ENCODE measurements around the gene PDE2A. TPM values are rescaled to one million over a fixed set of nuclear protein-coding genes. Genes with fewer than 3 reads are reported as not detected.
A peak's percentile ranks its signal among the peaks of the same experiment; 100 is the strongest.

Gene PDE2A
- total RNA-seq, 6 experiments from 2014 or later: 11.2 to 46.3 (median 22.8) TPM

DNA sequence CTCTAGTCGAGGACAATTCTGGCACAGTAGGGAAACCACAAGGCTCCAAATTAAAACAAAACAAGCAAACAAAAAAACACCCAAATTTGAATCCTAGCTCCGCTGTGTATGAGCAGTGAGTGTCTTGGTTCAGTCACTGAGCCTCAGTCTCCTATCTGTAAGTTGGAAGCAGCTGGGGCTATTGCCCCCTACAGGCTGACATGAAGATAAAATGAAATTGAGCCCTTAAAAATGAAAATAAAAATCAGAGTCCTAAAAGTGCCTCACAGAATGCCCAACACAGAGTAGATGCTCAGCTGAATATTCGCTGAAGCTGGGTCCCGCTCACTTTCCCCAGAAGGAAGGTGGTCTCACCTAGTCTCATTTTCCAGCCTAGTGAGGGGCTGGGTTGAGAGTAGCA is 65.2 kb downstream of the PDE2A start:
- no peaks in the 10 kb centered on the region for H3K9me3 ChIP-seq
- WGBS (ENCODE audit: insufficient coverage, low coverage, low lambda C conversion rate, missing lambda C conversion rate): 54% methylated on average over 4 of the region's 4 CpGs
- ATAC-seq: peak in 2 of 4 donors; percentile 8 to 52
- no peaks in the 10 kb centered on the region for H3K4me1 ChIP-seq
- intact Hi-C loops (cut with DNase I): no loop called here
- no peak for DNase-seq
- TF ChIP-seq POLR2A (IDR thresholded peaks at IDR 0.05): no peak
- TF ChIP-seq, protein P1, sequence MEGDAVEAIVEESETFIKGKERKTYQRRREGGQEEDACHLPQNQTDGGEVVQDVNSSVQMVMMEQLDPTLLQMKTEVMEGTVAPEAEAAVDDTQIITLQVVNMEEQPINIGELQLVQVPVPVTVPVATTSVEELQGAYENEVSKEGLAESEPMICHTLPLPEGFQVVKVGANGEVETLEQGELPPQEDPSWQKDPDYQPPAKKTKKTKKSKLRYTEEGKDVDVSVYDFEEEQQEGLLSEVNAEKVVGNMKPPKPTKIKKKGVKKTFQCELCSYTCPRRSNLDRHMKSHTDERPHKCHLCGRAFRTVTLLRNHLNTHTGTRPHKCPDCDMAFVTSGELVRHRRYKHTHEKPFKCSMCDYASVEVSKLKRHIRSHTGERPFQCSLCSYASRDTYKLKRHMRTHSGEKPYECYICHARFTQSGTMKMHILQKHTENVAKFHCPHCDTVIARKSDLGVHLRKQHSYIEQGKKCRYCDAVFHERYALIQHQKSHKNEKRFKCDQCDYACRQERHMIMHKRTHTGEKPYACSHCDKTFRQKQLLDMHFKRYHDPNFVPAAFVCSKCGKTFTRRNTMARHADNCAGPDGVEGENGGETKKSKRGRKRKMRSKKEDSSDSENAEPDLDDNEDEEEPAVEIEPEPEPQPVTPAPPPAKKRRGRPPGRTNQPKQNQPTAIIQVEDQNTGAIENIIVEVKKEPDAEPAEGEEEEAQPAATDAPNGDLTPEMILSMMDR (IDR thresholded peaks at IDR 0.05): peak; percentile 10 to 54 (median 45)
- no peaks in the 10 kb centered on the region for H3K36me3 ChIP-seq
- H3K27ac ChIP-seq: no peak overlapping the region
- H3K27me3 ChIP-seq: no peaks in the 10 kb centered on the region
- no peak overlapping the region for H3K4me3 ChIP-seq

DNA sequence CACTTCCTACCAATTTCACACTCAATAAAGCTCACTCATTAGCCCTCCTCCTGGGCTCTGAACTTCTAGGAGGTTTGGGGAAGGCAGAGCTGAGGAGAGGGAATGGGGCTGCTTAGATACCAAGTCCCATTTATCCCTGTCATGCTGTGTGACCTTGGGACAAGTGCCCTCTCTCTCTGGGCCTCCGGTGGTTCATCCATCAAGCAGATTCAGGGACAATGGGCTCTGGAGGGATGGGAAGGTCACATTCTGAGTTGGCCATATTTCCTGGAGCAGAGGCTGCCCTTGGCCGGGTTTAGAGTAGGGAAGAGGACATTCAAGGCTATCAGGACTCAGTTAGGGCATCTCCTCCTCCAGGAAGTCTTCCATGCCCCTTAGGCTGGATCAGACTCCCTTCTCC is 66.7 kb downstream of the PDE2A start:
- DNase-seq: no peak
- no peak for TF ChIP-seq POLR2A (IDR thresholded peaks at IDR 0.05)
- TF ChIP-seq, protein P1 (IDR thresholded peaks at IDR 0.05): no peak
- no peak for ATAC-seq

DNA sequence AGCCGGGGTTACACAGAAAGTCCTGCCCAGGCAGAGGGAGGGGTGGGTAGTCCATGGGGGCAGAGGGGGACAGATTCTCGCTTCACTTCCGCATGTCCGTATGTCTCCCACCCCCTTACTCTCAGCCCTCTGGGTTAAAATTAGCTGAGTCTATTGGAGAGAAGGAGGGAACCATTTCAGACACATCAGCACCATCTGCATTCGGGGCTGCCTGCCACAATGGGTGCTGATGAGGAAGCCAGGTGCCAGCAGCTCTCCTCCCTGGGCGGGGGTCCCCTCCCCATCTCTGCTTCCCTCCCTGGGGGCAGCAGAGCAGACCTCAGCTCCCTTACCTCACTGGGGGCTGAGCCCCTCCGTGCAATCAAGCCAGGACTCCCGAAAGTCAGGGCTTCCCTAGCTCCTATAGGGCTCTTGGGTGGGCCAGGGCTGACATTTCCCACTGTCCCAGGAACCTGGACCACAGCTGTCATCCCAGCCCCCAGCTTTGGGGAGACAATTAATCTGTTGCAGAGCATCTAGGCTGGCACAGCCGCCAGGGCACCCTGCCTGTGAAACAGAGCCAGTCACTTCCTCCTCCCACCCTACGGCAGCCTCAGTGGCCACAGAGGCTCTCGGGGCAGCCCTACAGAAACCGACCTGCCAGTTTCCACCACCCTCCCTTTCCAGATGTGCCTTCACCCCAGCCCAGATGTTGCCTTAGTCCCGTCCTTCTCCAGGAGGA is 67.3 kb downstream of the PDE2A start:
- H3K27ac ChIP-seq: no peak overlapping the region

More for the DNA sequence above, 66.7 kb downstream of the PDE2A start:
- no peaks in the 10 kb centered on the region for H3K4me1 ChIP-seq
- no peaks in the 10 kb centered on the region for H3K36me3 ChIP-seq
- H3K9me3 ChIP-seq: no peaks in the 10 kb centered on the region
- WGBS (ENCODE audit: insufficient coverage, low coverage, low lambda C conversion rate, missing lambda C conversion rate): no CpG with 5 or more reads among the region's 2 CpGs
- no peaks in the 10 kb centered on the region for H3K27me3 ChIP-seq
- no peak overlapping the region for H3K27ac ChIP-seq
- no peak overlapping the region for H3K4me3 ChIP-seq
- intact Hi-C loops (cut with DNase I): no loop called here

DNA sequence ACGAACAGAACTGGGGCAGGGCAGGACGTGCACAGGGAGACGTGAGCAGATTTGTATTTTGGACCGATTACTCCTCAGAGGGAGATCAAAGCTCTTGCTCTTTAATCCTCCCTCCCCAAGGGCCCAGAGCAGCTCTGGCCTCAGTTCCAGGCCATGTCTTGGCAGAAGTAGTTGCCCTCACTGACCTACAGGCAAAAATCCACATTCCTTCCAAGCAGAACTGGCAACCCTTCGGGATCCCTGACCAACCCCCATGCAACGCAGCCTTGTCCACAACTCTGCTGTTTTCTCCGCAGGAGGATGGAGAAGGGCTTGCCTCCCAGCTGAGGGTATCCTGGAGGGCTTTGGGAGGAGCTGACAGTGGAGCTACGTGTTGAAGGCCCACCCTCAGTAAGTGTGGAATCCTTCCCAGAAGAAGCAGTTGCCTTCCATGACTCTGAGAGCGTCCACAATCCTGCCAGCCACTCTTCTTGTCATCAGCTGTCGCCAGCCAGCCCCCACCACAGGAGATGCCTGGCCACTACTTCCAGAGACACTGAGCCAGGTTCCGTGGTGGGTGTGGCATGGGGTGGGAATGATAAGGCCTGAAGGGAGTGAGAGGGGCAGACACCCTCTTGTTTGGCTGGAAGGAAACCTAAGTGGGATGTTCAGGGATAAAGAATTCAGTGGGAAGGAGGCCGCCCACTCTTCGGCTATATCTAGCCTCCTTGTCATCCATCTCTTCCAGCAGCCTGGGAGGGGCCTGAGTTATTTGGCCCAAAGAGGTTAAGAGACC is 68.1 kb downstream of the PDE2A start:
- intact Hi-C loops (cut with DNase I): no loop called here
- H3K4me1 ChIP-seq: no peaks in the 10 kb centered on the region
- H3K9me3 ChIP-seq: no peaks in the 10 kb centered on the region
- H3K36me3 ChIP-seq: no peaks in the 10 kb centered on the region
- no peak overlapping the region for H3K27ac ChIP-seq
- no peak overlapping the region for H3K4me3 ChIP-seq
- TF ChIP-seq, protein P1 (IDR thresholded peaks at IDR 0.05): no peak
- TF ChIP-seq POLR2A (IDR thresholded peaks at IDR 0.05): no peak
- 58% methylated on average over 11 of the region's 13 CpGs for WGBS (ENCODE audit: insufficient coverage, low coverage, low lambda C conversion rate, missing lambda C conversion rate)
- ATAC-seq (peak in 3 of 4 donors; percentile 15 to 20 (median 18)), DNase-seq (no peak)
- no peaks in the 10 kb centered on the region for H3K27me3 ChIP-seq

More for the DNA sequence above, 67.3 kb downstream of the PDE2A start:
- Histone ChIP-seq H3K36me3 (no peaks in the 10 kb centered on the region), H3K27me3 (no peaks in the 10 kb centered on the region), H3K4me1 (no peaks in the 10 kb centered on the region), H3K4me3 (no peak overlapping the region), H3K9me3 (no peaks in the 10 kb centered on the region)
- WGBS (ENCODE audit: insufficient coverage, low coverage, low lambda C conversion rate, missing lambda C conversion rate): 50% methylated on average over 8 of the region's 13 CpGs
- TF ChIP-seq, protein P1 (IDR thresholded peaks at IDR 0.05): no peak
- TF ChIP-seq POLR2A (IDR thresholded peaks at IDR 0.05): no peak
- ATAC-seq (no peak), DNase-seq (no peak)
- intact Hi-C loops (cut with DNase I): no loop called here
